Colon (tissue), 2 donors: ENCODE measurements around the gene COL4A2.
"Not testable (repeated sequence)": the region's sequence is repeated elsewhere in the genome, so short reads cannot be mapped to it uniquely, and the experiment has no call there.

Experiments
- FAIRE-seq: peaks from 2 replicates; lab custom pipeline; 2012; peaks lifted over from hg19 to GRCh38; lab: Jason Lieb, UNC
- donor health status: control.
- donor health status: control.

The COL4A2 gene

GRCh38 chr13:110308656-110309359 is 1.7 kb downstream of the COL4A2 start:
- FAIRE-seq = no peak

DNA sequence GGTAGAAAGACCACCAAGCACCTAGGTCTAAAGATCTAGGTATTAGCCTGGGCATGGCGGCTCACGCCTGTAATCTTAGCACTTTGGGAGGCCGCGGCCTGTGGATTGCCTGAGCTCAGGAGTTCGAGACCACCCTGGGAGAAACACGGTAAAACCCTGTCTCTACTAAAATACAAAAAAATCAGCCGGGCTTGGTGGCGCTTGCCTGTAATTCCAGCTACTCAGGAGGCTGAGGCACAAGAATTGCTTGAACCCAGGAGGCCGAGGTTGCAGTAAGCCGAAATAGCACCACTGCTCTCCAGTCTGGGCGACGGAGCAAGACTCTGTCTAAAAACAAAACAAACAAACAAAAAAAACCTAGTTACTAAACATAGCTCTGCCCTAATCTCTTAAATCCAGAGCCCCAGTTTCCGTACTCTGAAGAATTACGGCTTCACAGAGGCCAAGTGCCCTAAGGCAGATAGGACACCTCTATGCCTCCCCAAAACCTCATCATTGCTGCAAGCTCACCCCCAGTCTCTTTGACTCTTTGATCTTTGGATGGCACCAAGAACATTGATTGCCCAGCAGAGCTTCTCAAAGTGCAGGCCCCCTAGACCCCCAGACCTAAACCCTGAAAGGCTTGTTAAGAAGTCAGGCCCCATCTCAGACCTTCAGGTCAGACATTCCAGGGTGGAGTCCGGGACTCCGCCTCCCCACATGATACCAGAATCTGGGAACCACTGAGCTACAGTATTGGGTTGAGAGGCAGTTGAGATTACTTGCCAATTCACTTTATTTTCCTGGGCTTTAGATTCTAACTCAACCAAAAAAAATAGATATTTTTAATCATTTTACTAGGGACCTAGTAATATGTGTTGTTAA is 2.8 kb downstream of the COL4A2 start:
- no peak for FAIRE-seq

DNA sequence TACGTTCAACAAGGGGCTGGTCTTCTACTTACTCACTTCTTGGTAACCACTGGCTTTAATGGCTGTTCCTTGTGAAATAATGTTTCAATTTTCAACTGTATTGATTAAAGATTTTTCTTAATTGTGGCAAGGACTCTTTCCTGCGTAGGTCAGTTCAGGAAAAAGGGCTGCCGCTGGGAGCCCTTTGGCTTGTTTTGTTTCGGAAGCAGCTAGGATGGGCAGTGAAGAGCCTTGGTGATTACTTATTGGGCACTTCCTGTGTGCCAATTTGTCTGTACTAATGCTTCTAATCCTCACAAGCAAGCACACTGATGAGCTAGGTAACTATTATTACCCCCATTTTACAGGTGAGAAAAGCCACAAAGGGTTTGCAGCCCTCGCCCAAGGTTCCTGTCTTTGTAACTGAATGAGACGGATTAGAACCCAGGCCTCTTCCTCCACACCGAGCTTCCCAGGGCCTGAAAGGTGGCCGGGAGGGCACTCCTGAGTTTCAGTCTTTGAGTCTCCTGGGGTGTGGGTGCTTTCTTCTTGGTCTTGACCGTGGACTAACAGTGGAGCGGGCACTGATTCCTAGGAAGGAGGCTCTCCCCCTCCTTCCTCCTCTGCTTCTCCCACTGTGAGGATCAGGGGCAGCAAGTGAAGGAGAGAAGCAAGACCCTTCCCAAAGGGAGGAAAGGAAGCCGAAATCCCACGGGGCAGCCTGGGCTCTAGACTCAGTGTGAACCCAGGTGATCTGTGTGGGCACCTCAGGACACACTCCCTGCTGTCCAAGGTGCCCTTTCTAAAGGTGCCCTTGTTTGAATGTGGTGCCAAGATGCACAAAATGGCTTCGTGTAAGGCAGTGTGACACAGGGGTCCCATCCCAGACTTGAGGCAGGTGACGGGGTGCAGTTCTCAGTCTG is 3.7 kb downstream of the COL4A2 start:
- no peak for FAIRE-seq

GRCh38 chr13:110311443-110312338 is 4.6 kb downstream of the COL4A2 start:
- FAIRE-seq = no peak

GRCh38 chr13:110312339-110313031 is 5.4 kb downstream of the COL4A2 start:
- FAIRE-seq = no peak

DNA sequence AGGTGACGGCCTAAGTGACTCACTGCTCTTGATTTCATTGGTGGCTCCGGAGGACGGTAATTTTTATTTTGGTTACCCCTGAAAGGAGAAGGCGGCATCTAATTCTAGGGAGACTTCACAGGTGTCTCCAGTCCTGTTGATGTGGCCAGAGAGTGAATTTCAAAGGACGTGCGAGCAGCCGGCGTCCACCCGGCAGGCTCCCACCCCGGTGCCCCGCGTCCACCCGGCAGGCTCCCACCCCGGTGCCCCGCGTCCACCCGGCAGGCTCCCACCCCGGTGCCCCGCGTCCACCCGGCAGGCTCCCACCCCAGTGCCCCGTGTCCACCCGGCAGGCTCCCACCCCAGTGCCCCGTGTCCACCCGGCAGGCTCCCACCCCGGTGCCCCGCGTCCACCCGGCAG is 6.2 kb downstream of the COL4A2 start:
- not testable (repeated sequence) for FAIRE-seq

DNA sequence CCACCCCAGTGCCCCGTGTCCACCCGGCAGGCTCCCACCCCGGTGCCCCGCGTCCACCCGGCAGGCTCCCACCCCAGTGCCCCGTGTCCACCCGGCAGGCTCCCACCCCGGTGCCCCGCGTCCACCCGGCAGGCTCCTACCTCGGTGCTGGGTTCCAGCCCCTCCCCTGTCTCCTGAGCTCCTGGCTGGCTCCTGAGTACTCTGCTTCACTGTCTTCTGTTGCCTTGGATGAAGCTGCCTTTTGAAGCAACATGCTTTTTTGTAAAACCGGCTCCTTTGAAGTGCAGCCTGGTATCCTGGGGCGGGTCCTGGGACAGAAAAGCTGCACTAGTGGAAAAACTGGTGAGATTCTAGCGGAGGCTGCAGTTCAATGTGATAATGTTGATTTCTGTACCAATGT is 6.6 kb downstream of the COL4A2 start:
- not testable (repeated sequence) for FAIRE-seq

- FAIRE-seq = no peak
Measured at GRCh38 chr13:110314516-110315245, 7.6 kb downstream of the COL4A2 start.

DNA sequence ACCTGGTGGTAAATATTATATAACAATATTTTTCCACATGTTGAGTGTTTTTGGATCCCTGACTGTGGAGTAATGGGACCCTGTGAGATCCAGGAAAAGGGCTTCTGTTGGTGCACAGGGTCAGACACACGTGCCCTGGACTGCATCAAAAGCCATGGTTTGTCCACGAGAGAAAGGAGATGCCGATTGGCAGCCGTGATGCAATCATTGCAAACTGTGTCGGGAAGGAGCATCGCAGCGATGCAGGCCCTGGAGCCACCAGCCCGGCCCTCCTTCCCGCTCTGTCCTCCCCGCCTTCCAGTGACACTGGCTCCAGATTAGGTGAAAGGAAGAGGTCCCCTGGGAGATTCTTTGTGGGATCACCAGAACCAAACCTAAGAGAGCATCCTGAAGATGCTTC is 9.1 kb downstream of the COL4A2 start:
- FAIRE-seq = no peak

DNA sequence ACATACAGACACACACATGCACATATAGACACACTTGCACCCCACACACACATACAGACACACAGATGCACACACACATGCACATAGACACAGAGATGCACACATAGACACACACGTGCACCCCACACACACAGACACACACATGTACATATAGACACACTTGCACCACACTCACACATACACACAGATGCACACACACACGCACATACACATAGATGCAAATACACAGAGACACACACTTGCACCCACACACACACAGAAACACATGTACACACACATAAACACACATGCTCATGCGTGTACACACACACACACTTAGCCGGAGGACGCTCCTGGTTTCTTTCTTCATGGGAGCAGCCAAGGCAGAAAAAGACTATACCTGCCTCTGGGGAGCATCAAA is 10.0 kb downstream of the COL4A2 start:
- FAIRE-seq = no peak

GRCh38 chr13:110317496-110318195 is 10.6 kb downstream of the COL4A2 start:
- no peak for FAIRE-seq

GRCh38 chr13:110318920-110319319 is 11.8 kb downstream of the COL4A2 start:
- no peak for FAIRE-seq

DNA sequence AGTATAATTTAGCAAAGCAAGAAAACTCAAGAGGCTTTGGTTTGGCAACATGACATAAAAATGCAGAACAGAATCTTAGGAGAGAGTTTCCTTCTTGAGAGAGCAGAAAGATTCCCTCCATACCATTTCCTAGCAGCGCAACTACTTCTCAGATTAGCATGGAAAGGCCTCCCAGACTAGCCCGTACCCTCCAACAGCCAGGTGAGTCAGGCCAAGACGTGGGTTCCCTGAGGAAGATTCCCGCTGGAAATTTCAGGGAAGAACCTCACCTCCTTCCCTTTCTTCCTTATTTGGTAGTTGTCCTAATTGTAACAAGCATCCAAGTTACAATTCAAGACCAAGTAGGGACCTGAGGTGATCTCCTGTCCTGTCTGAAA is 12.3 kb downstream of the COL4A2 start:
- no peak for FAIRE-seq

GRCh38 chr13:110319774-110320509 is 12.9 kb downstream of the COL4A2 start:
- no peak for FAIRE-seq

- FAIRE-seq = no peak
Measured at GRCh38 chr13:110320645-110321044, 13.6 kb downstream of the COL4A2 start.

GRCh38 chr13:110321573-110321972 is 14.5 kb downstream of the COL4A2 start:
- FAIRE-seq = not testable (repeated sequence)

GRCh38 chr13:110322126-110322827 is 15.2 kb downstream of the COL4A2 start:
- no peak for FAIRE-seq

GRCh38 chr13:110322828-110323171 is 15.7 kb downstream of the COL4A2 start:
- FAIRE-seq = no peak
